GM19239 (cell line): ENCODE measurements around the gene ENTREP1.
"Not testable (repeated sequence)": the region's sequence is repeated elsewhere in the genome, so short reads cannot be mapped to it uniquely, and the experiment has no call there.

Source experiments
- DNase-seq: peaks from one replicate; pipeline ENCODE4 v3.0.0; 2011; ENCODE audit warnings: low spot score; ENCODE audit not compliant: insufficient read length
- FAIRE-seq: peaks from 2 replicates; lab custom pipeline; 2011; peaks lifted over from hg19 to GRCh38; lab: Jason Lieb, UNC

The ENTREP1 gene, protein sequence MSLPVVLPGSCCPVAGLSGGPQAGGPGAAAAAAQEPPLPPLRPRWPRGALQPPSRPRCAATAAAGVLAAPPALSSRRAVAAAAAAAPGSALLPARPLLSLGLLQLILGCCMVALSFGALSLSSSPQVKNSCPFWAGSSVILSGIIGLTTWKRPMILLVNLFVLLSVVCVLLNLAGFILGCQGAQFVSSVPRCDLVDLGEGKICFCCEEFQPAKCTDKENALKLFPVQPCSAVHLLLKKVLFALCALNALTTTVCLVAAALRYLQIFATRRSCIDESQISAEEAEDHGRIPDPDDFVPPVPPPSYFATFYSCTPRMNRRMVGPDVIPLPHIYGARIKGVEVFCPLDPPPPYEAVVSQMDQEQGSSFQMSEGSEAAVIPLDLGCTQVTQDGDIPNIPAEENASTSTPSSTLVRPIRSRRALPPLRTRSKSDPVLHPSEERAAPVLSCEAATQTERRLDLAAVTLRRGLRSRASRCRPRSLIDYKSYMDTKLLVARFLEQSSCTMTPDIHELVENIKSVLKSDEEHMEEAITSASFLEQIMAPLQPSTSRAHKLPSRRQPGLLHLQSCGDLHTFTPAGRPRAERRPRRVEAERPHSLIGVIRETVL

DNA sequence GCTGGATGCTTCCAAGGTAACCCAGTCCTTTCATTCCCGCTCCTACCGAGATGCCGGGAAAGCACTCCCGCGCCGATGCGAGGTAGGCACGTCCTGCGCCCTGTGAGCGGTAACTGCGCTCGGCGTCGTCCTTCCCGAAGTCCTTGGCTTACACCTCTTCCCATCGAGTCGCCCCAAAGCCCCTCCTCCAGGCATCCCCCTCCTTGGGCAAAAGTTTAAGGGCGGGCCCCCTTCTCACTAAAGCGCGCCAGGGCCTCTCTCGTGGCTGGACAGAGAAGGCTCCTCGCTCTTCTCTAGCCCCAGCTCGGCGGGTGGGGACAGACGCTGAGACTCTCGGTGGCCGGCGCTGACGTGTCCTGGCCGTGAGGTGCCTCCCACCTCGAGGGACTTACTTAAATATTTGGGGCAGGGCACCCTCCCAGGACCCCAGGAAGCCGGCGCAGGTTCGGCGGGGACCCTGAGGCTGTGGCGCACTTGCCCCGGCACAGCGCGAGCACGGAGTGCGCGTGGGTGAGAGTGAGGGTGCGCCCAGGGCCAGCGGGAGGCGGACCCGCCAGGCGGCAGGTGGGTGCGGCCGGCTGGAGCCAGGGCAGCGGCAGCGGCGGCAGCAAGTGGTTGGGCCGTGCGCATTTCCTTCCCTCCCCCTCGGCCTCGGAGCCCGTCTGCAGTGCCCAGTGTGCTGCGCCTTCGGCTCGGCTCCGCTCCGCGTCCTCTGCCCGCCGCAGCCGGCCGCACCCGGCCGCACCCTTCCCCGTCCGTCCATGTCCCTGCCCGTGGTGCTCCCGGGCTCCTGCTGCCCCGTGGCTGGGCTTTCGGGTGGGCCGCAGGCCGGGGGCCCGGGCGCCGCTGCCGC lies at the start of gene ENTREP1:
ENTREP1 (plus strand) TSS at position 667 of the 853 bp plus-strand sequence; CDS start at position 762, 95 bp downstream.
- FAIRE-seq: no peak
- DNase-seq: peak; percentile 30

DNA sequence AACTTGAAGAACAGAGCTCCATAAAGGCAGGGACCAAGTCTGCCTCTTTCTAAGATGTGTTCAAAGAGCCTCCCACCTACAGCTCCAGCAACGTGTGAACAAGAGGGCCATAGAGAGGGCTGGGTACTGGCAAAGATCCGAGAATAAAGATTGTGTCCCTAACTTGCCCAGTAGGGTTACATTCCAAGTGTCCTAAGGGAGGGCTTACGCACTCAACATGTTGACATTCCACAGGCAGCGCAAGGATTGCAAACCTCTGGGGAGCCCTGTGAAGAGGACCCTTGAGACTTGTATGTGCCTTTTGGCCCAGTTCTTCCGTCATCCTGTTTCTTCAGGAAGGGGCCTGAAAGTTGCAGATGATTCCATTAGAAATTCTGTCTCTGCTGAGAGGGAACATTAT lies 48.2 kb upstream of the ENTREP1 start:
- FAIRE-seq (no peak), DNase-seq (no peak)

DNA sequence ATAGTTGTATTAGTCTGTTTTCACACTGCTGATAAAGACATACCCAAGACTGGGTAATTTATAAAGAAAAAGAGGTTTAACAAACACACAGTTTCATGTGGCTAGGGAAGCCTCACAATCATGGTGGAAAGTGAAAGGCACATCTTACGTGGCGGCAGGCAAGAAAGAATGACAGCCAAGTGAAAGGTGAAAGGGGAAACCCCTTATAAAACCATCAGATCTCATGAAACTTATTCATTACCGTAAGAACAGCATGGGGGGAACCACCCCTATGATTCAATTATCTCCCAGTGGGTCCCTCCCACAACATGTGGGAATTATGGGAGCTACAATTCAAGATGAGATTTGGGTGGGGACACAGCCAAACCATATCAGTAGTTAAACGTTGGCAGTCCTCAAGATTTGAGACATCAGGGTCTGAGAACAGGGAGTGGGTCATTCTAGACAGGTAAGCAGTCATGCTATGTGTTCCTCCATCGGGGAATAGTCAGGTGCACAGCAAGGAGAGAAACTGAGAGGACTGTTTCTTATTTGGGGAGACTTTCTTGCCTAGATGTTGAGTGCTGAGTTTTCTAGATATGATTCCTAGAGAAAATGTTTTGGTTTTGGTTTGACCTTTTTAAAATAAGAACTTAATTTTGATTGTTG lies 45.8 kb upstream of the ENTREP1 start:
- DNase-seq (no peak), FAIRE-seq (no peak)

DNA sequence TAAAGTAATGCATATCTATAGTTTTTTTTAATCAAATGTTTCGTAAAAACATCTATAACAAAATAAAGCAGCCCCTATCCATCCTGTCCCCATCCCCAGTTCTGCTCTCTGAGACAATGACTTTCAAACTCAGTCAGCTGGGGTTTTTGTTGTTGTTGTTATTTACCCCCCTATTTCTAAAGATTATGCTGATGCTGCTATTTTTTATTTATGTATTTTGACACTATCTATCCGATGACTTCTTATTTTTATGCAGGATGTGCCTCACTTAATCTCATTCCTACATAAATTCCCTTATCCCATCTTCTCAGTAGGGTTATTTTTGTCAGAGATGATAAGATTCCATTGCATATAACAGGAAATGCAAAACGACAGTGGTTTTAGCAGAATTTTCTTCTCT lies 45.3 kb upstream of the ENTREP1 start:
- no peak for DNase-seq
- FAIRE-seq: no peak

DNA sequence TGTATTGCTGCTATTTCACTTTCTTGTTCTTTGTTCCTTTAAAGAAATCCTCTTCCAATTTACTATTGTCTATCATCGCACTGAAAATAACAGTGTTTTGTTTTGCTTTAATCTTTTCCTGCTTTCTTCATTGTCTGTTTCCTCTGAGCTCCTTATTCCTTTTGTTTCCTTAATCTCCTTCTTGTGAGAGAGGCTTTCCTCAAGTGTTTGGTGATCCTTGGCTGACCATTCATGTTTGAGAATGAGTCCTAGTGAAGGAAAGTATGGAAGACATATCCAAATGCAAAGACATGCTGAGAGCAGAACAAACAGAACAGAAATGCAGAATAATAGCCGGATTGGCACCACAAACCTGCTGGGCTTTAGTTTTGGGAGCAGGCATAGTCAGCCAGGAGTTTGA lies 42.0 kb upstream of the ENTREP1 start:
- FAIRE-seq (no peak), DNase-seq (no peak)

DNA sequence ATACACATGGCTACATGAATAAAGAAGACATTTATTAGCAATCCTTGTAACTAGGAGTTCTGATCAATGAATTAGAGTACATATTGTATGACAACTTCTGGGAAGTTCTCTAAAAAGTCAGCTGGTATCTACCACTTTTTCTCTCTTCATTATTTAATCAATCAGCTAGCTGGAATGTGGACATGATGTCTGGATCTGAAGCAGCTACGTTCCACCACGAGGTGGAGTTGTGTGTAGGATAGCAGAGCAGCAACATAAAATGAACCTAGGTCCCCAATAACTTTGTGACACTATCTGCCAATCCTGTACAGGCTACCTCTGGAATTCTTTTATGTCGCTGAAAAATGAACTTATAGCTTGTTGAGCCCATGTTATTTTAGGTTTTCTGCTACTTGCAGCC lies 32.9 kb upstream of the ENTREP1 start:
- FAIRE-seq (no peak), DNase-seq (no peak)

DNA sequence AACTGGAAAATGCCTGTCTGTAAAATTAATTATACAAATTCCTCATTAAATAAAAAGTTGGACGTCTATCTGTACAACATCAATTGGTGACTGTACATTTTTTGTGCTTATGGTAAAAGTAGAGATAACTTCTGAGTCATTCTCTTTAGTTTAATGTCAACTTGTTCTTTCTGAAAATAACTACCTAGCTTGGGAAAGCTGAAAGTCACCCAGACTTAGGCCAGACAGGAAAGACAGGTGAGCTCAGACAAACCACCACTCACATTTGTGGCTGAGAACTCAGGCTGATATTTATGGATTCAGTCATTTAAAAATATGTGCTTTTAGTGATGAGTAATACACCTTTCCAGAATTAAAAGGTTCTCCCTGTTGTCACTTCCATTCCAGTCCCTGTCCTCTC lies 31.9 kb upstream of the ENTREP1 start:
- DNase-seq (no peak), FAIRE-seq (no peak)

DNA sequence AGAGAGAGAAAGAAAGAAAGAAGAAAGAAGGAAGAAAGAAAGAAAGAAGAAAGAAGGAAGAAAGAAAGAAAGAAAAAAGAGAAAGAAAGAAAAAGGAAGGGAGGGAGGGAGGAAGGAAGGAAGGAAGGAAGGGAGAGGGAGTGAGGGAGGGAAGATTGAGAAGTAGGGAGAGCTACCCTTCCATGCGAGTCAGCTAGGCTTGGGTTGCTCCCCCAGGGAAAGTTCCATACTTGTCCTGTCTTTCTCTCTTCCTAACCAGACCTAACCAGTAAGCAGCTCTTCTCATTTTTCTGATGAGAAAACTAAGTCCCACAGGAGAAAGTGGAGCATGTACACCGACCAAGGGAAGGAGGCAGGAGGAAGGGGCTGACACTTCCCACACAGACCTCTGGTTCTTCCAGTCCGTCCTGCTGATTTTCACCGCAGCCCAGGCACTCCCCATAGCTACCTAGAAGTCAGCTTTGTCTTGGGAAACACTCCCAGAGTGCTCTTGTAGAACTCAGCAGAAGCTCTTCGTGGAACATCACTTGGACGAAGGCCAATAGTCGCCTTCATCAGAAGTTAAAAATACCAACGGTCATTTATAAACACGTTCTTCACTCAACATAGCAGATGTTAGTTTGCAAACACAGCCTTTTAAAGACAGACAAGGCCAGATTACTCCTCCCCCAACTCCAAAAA lies 29.0 kb upstream of the ENTREP1 start:
- DNase-seq: no peak
- no peak for FAIRE-seq

DNA sequence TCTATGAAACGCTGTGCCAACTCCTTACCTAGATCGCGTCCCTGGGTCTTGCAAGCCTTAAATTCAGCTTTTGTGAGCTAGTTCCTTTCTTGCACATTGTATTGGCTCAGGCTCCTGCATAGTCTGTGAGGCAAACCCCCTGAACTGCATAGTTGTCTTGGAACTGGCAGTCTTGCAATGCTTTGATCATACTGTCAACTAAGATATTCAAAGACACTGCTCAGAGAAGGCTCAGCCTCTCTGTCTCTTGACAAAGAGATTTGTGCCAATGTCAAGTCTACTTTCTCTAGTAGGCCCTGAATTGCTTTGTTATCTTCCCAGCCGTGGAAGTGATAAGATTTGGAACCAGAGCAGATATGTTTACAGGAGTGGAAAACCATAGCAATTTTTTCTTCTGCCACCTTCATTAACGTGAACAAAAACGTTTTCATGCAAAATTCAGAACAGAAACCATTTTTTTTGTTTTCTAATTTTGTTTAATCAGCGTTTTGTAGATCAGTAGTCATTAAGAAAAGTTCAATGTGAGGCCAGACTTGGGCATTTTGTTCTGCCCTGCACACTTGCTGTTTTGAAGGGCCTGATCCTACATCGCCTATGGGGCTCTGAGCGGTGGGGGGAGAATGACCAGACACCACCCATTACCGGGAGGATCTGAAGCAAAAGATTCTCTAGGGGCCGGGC lies 27.6 kb upstream of the ENTREP1 start:
- no peak for DNase-seq
- FAIRE-seq: no peak

DNA sequence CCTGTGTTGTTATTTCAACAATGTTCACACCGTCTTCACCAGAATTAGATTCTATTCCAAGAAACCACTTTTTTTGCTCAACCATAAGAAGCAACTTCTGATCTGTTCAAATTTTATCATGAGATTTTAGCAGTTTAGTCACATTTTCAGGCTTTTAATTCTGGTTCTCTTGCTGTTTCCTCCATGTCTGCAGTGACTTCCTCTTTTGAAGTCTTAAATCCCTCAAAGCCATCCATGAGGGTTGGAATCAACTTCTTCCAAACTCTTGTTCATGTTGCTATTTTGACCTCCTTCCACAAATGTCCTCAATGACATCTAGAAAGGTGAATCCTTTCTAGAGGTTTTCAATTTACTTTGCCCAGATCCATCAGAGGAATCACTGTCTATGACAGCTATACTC lies 25.7 kb upstream of the ENTREP1 start:
- no peak for FAIRE-seq
- DNase-seq: no peak

DNA sequence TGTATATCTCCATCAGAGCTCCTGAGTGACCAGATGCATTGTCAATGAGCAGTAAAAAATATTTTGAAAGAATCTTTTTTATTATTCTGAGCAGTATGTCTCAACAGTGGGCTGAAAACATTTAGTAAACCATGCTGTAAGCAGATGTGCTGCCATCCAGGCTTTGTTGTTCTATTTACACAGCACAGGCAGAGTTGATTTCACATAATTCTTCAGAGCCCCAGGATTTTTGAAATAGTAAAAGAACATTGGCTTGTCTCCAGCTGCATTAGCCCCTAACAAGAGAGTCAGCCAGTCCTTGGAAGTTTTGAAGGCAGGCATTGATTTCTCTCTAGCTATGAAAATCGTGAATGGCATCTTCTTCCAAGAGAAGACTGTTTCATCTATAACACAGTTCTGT lies 25.2 kb upstream of the ENTREP1 start:
- DNase-seq (no peak), FAIRE-seq (no peak)

DNA sequence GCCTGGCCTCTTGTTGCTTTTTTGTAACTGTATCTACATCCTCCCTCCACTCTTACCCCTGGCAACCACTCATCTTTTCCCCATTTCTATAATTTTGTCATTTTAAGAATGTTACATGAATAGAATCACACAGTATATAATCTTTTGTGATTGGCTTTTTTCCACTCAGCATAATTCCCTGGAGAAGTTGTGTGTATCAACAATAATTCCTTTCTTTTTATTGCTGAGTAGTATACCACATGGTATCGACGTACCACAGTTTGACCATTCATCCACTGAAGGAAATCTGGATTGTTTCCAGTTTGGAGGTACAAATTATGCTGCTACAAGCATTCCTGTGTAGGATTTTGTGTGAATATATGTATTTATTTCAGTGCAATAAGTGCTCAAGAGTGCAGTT lies 21.7 kb upstream of the ENTREP1 start:
- DNase-seq: no peak
- no peak for FAIRE-seq

DNA sequence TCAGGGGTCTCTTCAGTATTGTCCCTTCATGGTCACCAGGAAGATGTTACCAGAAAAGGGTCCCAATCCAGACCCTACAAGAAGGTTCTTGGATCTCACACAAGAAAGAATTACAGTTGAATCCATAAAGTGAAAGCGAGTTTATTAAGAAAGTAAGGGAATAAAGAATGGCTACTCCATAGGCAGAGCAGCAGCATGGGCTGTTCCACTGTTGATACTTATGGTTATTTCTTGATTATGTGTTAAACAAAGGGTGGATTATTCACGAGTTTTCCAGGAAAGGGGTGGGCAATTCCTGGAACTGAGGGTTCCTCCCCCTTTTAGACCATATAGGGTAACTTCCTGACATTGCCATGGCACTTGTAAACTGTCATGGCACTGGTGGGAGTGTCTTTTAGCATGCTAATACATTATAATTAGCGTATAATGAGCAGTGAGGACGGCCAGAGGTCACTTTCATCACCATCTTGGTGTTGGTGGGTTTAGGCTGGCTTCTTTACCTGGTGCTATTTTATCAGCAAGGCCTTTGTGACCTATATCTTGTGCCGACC lies 18.0 kb upstream of the ENTREP1 start:
- not testable (repeated sequence) for FAIRE-seq, DNase-seq

DNA sequence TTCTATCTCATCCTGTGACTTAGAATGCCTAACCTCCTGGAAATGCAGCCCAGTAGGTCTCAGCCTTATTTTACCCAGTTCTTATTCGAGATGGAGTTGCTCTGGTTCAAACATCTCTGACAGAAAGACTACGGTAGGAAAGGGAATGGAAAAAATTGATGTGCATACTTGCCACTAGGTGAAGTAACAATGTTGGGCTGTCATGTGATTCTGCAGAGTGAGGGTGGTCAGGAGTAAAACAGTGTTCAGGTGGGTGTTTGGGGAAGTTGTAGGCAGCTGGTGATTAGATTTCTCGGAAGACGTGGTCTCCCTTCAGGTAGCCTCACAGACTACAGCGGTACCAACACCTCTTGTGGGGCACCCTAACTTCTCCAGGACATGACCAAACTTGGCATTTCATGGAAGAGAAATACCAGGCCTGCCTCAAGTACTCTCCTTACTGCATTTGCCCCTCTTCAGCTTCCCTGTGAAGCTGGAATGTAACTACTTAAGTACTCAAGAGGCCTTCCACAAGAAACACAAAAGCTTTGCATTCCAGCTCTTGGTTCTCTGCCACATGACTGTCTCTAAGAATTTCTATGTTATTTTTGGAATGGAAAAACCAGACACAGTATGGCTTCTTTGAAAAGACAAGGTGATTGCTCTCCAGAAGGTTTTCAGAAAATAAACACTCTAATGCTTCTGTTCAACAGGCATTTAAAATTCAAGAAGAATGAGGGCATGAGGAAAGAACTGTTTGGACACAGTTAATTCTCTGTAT lies 17.4 kb upstream of the ENTREP1 start:
- no peak for FAIRE-seq
- DNase-seq: no peak

DNA sequence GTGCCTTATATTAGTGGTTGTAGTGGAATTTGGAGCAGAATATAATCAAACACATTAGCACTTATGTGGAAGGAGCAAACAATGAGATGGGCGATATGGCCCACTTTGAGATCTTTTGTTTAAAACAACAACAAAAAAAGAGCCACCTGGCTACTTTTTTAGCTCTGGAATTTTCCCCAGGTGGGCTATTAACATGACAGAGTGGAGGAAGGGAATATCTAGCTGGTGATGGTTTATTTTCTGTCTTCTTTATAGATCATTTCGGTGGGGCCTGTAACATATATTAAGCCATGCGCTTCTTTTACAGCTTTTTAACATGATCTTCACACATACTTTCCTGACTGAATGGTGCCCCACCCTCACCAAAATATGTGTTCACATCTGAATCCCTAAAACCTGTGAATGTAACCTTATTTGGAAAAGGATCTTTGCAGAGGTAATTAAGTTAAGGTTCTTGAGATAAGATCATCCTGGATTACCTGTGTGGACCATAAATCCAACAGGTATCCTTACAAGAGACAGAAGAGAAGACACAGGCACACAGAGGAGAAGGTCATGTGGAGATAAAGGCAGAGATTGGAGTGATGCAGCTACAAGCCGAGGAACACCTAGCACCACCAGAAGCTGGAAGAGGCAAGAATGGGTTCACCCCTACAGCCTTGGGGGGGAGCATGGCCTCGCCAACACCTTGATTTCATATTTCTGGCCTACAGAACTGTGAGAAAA lies 16.6 kb upstream of the ENTREP1 start:
- no peak for DNase-seq
- FAIRE-seq: no peak

DNA sequence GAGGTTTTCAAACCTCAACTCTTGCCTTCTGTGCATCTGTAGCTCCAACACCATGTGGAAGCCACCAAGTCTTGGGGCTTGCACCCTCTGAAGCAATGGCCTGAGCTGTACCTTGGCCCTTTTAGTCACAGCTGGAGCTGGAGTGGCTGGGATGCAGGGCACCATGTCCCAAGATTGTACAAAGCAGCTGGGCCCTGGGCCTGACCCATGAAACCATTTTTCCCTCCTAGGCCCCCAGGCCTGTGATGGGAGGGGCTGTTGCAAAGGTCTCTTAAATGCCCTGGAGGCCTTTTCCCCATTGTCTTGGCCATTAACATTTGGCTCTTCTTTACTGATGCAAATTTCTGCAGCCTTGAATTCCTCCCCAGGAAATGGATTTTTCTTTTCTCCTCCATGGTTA lies 11.8 kb upstream of the ENTREP1 start:
- no peak for DNase-seq

DNA sequence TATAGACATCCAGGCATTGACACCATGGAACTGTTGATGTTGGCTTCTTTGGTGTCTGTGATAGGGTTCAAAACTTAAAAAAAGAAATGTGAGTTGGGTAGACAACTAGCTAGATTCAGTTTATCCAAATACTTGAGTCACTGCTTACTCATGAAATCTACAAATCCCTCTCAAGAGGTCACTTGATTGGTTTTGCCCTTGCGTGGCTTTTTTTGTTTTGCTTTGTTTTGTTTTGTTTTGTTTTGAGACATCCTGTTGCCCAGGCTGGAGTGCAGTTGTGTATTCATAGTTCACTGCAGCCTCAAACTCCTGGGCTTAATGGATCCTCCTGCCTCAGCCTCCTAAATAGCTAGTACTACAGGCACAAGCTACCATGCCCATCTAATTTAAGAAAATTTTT lies 10.5 kb upstream of the ENTREP1 start:
- no peak for FAIRE-seq
- no peak for DNase-seq

More for the DNA sequence above, 11.8 kb upstream of the ENTREP1 start:
- no peak for FAIRE-seq

DNA sequence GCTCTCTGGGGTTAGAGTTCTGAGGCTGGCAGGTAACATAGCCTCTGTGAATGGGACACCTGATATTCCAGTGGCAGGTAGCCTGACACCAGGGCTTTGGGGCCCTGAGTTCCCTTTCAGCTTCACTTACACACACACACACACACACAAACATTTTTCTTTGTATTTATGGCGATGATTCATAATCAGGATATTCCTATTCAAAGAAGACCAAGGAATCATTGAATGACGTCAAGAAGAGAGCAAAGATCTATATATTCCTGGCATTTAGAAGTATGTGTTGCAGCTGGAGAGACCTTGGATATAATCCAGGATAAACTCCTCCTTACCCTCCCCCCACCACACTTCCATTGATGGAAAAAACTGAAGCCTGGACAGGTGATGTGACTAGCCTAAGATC lies 7.9 kb upstream of the ENTREP1 start:
- FAIRE-seq (no peak), DNase-seq (no peak)
